Epidermal melanocyte (primary cell): Measurements from ENCODE around the gene ERICH6.
A peak's percentile ranks its signal among the peaks of the same experiment; 100 is the strongest.

Experiments
- DNase-seq: peaks from one replicate; pipeline ENCODE4 v3.0.0; 2011; ENCODE audit warnings: low spot score; ENCODE audit not compliant: insufficient read length

Gene ERICH6

DNA sequence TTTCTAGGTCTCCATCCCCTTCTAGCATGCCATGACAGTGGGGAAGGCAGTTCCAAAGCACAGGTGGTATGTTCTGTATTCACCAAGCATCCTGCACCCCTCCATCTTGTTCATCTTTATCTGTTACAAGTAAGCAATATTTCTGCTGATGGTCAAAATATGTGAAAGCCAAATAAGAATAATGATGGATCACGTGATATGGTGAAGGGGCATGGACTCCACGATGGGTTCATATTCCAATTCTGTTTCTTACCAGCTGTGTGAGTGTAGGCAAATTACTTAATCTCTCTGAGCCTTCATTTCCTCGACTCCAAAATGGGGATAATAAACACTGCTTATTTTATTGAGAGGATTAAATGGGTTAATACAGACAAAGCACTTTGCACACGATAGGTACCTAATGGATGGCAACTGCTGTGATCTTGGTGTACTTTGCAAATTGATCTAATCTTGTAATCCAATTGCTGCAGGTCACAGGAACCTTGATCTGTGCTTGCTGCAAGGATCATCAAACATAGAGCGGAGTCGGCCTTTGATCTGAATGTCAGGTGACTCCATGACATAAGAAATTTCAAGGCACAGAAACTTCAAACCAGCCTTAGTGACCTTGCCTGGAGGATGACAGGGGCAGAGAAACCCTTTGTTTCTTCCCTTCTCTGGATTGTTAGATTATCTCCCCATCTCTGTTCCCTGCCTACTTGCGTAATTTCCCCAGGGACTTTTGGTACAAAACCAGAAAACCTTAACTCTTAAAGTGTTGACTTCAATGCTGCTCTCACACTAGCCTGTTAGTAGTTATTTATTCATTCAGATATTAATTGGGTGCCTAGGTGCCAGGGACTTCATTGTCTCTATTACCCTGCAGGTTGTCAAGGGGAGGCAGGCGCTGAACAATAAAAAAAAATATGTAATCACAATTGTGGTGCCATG, 33.4 kb upstream of the ERICH6 start:
- DNase-seq = no peak

DNA sequence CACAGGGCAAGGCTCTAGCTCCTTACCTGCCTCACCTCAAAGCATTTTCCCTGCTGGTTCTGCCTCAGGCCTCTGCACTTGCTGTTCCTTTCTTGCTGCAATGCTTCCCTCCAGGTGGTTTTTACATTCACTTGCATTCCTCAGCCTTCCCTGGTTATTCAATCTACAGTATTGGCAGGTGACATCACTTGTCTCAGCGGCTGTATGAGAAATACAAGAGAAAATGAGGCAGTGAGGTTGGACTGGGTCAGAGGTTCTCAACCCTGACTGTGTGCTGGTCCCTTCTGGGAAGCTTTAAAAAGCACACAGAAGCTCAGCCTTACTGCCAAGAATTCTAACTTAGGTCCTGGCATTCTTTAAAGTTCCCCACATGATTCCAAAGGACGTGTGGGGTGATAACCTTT, 32.6 kb upstream of the ERICH6 start:
- DNase-seq = no peak

DNA sequence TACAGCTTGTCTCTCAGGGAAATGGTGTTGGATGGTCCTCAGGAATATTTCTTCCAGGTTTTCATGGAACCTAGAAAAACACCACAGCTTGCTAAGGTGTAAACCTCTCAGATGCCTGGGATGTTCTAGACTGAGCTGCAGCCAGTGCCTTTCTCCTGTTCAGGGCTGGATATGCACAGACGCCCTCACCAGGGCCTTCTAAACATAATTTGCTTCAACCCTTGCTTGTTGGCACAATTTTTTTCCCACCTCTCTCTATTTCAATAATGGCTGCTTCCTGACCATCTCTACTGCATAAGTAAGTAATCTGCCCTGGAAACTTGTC, 31.0 kb upstream of the ERICH6 start:
- no peak for DNase-seq

DNA sequence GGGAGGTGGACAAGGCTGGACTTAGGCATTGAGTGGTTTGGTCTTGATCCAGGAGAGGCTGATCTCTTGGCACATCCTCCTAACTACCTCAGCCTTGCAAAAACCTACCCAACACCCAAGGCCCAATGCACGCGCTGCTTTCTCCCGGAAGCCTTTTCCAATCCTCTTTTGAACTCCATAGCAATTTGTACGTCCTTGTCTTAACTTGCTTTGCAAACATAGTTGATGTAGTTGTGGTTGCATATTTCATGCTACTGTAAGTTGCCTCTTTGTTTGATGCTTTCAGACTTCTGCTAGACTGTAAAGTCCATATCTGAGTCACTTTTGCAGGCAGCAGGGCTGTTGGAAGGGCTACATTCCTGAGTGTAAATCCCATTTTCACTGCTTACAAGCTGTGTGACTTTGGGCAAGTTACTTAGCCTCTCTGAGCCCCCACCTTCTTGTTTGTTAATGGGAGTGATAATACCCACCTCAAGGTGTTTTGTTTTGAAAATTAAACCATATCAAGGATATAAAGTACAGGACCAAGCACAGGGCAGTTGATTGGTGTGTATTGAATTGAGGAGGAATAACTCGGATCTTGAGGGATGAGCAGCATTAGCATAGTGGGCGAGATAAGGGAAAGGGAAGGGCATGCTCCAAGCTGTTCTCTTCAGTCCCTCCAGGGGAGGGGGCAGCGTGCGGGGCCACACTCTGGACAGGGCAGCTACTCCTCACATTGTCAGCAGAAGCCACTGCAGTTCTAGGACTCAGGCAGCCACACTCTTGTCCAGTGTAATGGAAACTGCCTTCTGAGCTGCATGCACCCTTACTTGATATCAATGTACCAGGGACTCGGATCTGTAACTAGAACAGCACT, 30.4 kb upstream of the ERICH6 start:
- DNase-seq = no peak

DNA sequence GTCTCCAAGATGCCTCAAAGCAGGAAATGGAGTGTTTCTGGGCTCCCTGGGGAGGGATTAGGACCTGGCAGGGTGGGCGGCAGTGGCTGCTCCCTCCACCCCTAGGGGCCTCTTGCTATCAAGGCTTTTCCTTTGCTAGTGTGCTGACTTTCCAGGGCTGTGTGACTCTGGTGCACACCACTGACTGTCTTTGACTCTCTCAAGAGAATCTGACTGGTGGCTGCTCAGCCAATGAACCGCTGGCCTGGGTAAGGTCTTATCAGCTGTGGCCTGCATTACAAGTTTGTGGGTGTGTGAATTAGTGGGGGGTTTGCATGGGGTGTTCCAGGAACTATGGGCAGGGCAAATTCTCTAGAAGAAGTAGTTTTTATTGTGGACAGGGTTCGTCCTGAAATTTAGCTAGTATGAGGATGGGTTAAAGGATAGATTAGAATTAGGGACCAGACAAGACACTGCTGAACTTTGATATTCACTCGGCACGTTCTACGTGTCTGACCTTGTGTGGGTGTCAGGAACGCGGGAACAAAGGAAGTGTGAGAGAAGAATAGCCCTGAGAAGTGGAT, 29.7 kb upstream of the ERICH6 start:
- no peak for DNase-seq

DNA sequence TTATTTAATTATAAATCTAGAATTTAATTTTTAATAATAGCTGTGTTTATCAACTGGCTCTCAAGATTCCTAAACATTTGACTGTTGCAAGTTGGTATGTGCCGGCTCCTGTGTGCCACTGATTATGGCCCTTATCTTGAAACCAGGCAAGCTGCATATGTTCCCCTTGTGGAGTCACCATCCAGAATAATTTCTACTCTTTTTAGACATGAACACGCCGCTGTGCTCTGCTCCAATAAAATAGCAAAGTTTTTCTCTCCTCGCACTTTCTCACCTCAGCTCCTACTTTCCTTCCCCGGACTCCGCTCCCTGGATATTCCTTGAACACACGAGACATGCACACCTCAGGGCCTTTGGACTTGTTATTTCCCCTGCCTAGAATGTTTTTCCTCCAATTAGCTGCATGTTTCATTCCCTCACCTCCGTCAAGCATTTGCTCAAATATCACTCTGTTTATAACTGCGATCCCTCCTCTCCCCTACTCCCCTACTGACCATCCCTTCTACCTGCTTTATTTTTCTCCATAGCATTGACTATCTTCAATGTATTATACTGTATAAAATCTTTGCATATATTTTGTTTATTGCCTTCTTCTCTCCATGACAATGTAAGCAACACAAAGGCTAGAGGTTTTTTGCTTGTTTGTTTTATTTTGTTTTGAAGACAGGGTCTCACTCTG, 26.1 kb upstream of the ERICH6 start:
- DNase-seq = no peak

DNA sequence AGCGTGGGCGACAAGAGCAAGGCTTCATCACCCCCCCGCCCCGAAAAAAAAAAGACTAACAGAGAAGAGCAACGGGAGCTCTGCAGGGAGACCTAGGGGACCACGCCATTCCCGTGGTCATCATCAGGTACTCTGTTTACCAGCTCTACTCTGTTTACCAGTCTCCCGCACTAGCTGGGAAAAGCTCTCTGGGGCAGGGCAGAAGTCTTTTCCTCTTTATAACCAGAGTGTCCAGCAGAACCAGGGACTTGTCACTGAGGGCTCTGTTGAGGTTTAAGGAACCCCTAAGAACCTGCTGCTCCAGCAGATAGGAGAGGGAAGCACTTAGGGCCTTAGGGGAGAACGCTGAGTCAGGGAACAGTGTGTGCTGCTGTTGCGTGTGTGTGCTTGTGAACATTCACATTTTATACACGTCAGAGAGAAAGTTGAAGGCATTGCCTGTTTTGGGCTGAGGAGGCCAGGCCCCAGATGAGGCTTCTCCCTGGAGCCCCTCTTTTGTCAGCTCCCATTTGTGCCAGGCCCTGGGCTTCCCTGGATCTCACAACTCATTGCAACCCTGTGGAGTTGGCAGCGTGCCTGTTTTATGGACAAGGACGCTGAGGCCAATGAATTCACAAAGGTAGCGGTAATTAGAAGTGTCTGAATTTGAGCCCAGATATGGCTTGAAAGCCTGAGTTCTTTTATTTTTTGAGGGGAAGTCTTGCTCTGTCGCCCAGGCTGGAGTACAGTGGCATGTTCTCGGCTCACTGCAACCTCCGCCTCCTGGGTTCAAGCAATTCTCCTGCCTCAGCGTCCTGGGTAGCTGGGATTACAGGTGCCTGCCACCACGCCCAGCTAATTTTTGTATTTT, 24.2 kb upstream of the ERICH6 start:
- no peak for DNase-seq

DNA sequence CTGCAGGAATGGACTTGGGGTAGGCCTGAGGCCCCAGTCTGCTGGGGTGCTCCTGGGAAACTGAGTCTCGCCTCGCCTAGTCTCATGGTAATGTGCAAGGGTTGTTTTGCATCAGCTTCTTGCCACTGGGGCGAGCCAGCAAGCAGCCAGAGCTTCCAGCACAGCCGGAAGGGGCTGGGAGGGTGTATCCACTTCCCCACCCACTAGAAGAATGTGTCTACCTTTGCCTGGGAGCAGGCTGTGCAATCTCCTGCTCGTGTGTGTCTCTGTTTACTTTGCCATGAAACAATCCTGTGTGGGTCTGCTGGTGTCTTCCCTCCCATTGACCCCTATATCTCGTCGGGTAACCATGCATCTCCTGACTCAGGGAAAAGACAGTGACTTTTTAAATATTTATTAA, 21.8 kb upstream of the ERICH6 start:
- no peak for DNase-seq

DNA sequence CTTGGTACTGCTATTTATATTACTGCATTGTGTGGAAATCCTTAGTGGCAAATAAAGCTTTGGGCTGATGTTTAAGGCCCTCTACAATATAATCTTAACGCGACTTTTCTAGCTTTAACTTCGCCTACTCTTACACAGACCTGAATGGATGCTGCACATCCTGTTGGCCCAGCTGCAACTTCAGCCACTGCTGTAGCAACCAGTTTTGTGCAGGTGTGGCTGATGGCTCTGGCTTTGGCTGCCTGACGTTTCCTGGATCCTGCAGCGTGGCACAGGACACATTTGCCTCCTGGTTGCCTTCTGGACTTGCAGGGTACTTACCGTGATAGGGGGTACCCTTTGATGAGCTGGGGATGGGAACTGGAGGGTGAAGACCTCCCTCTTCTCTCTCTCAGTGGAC, 20.2 kb upstream of the ERICH6 start:
- DNase-seq = no peak

DNA sequence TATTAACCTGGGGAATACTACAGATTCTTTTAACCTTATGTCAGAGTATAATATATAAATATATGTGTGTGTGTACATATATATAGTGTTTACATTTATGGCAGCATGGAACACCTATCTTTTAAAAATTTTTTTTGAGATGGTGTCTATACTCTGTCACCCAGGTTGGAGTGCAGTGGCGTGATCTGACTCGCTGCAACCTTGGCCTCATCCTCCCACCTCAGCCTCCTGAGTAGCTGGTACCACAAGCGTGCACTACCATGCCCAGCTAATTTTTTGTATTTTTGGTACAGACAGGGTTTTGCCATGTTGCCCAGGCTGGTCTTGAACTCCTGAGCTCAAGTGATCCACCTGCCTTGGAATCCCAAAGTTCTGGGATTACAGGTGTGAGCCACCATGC, 18.5 kb upstream of the ERICH6 start:
- DNase-seq = no peak

DNA sequence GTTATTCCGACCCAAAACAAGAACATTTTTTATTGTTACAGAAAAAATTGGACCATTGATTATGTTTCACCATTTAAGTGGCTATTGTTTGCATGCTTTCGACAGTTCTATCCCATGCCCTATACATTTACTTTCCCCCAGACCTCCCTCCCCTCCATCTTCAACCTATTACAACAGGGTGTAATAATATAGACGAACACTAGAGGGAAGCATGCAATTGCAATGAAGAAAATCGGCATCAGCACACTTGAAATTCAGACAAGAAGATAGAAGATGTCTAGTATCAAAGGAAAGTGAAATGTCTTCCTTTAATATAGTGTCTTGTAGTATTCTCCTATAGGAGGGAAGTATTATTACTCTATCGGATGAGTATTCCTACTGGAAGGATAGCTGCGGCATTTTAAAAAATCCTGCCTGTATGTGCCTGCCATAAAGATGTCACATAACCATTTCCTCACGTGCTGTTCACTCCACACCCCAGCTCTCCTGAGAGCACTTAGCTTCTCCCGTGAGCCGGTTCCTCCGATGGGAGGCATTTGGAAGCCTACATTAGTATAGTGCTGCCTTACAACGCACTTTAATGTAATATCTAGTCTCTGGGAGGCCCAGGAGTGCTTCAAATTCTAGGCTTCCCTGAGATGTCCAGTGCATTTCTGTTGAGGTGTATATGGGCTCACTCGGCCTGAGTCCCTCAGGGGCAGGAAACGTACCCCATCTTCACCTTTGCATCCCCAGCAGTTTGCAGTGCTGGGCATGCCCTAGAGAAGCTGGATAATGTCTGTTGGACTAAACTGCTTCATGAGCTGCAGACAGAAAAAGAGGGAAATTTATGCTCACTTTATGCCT, 17.8 kb upstream of the ERICH6 start:
- peak; percentile 66 for DNase-seq

DNA sequence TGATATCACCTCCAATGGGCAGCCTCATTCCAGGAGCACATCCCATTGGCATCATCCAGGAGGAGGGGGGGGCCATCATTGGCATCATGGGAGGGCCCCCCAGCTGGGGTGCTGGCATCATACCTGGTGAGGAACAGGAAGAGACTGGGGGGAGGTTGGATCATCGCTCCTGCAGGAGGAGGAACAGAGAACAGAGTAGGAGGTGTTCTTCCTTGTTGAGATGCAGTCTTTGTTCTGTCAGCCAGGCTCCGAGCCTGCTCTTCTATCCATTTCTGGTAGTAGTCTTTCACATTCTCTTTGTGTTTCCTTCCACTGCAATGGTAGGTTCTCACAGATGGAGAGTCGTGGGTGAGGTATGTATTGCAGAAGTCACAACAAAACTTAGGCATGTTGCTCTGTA, 16.7 kb upstream of the ERICH6 start:
- no peak for DNase-seq

DNA sequence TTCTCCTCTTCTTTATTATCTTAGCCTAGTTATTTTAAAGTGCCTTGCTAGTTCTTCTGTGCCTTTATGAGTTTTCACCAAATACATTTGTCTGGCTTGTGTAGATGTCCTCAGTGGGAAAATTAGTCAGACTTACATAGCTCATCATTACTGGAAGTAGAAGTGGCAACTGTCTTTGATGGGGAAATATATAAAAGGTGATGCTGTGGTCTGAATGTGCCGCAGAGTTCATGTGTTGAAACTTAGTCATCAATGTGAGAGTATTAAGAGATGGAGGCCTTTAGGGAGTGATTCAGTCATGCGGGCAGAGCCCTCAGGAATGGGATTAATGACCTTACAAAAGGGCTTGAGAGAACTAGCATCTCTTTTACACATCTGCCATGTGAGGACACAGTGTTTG, 6.4 kb upstream of the ERICH6 start:
- DNase-seq = no peak

DNA sequence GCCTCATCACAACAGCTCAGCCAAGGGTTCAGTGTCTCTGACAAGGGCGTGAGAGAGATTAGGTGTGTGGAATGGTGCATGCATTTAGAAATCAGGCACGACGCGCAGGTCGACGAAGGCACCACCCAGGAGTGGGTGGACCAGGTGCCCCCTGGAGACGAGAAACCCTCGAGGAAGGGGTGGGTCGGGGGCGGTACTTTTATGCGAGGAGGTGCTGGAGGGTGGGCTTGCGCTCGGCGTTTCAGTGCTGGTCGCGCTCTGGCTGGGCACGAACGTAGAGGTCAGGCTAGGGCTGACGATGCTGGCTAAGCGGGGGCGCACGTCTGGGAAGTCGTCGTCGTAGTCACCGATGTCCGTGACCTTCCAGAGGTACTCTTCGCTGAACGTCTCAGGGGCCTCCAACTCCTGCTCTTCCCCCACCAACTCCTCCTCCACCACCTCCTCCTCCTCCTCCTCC, 393 bp downstream of the ERICH6 start:
- DNase-seq = no peak

DNA sequence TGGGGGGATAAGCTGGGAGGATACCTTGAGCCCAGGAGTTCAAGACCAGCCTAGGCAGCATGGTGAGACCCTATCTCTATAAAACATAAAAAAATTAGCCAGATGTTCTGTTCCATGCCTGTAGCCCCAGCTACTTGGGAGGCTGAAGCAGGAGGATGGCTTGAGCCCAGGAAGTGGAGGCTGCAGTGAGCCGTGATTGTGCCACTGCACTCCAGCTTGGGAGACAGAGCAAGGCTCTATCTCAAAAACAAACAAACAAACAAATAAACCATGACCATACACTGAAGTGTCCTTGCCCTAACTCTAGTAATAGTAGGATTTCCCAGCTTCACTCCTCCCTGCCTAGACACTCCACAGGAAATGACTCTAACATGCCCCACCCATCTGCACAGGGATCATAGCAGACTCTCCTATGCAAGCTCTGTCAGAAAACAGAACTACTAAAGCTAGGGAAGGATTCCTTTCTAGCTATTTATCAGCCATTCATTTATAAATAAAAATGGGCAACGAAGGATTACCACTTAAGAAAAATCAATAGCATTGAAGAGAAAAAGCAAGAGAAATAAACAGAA, 4.6 kb downstream of the ERICH6 start:
- no peak for DNase-seq

DNA sequence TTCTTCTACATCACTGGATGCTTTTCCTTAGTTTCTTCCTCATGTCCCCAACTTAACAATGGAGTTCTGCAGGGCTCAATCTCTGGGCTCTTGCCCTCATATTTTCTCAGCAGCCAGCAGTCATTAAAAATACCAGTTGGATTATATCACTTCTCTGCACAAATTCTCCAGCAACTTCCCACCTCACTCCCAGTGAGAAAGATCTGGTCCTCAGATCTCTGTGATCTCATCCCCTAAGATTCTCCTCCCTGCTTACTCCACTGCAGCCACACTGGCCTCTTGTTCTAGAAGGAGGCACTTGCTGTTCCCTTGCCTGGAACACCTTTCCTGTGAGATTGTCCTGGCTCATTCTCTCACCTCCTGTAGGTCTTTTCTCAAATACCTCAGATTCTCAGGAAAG, 6.1 kb downstream of the ERICH6 start:
- no peak for DNase-seq

DNA sequence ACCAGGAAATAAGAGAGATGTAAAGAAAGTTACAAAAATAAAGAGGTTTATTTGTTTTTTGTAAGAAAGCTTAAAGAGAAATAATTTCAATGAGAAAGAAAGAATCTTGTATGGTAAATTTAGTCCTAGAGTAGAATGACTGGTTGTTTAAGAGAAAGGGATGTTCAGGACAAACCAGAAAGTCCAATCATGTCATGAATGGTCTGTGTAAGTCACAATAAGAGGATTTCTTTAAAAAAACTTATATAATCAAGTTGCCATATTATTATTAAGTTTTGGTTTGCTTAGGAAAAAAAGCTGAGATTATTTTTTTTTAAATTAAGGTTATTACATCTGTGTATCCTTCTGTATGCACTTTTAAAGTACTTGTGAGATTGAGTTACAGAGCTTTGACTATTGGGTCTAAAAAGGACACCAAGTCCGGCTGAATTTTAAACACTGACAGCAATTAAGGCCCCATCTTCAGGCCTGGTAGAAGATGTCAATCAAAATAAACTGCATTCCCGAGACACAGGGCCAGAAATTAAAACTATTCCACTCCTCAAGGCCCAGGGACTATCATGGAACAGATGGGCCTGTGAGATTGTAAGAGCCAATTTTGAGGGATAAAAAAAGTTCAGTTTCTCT, 12.2 kb downstream of the ERICH6 start:
- DNase-seq = no peak

DNA sequence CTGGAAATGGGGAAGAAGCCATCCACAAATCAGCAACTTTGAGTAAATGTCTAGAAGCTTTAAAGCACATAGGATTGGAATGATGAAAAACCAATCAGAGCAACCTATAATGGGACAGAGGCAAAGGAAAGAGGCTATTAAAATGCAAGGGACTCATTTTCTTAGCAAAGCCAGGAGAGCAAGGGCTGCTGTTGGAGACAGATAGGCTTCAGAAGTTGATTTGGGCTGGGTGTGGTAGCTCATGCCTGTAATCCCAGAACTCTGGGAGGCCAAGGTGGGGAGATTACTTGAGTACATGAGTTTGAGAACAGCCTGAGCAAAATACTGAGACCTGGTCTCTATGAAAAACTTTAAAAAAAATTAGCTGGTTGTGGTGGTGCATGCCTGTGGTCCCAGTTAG, 16.1 kb downstream of the ERICH6 start:
- no peak for DNase-seq

DNA sequence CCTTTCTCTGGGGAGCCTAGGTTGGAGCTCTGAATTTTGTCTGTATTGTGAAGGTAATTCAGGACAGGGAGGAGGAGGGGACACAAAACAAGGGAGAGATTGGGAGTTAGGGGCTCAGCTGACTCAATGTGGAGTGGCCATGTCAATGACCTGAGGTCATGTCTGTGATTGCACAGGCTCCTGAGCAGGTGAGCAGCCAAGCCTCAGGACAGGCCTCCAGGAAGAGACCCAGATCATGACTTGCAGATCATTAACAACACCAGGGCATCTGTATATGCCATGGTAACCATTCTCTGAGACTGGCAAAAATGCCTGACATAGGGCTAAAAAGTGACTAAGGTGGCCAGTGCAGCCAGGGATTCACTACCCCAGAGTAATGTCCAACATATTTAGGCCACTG, 20.9 kb downstream of the ERICH6 start:
- no peak for DNase-seq
